Femur (tissue), 1 donor: Measurements from ENCODE around the gene TGIF2.
"Not testable (repeated sequence)": the region's sequence is repeated elsewhere in the genome, so short reads cannot be mapped to it uniquely, and the experiment has no call there.

ENCODE experiments used
- DNase-seq: peaks from one replicate; pipeline ENCODE4 v3.0.0-alpha.2; 2017

The TGIF2 gene

GRCh38 chr20:36579996-36580545 lies 6.7 kb downstream of the TGIF2 start:
- no peak for DNase-seq

GRCh38 chr20:36582322-36582721 lies 8.9 kb downstream of the TGIF2 start:
- DNase-seq = no peak

- DNase-seq = no peak
These were observed 9.4 kb downstream of the TGIF2 start for GRCh38 chr20:36582821-36583220.

GRCh38 chr20:36584018-36584481 lies 10.7 kb downstream of the TGIF2 start:
- DNase-seq = no peak

- no peak for DNase-seq
These were observed 12.2 kb downstream of the TGIF2 start for GRCh38 chr20:36585410-36586125.

- no peak for DNase-seq
These were observed 14.1 kb downstream of the TGIF2 start for GRCh38 chr20:36587388-36588070.

GRCh38 chr20:36591281-36591680 lies 17.9 kb downstream of the TGIF2 start:
- peak; percentile 36 for DNase-seq

- DNase-seq = no peak
These were observed 18.7 kb downstream of the TGIF2 start for GRCh38 chr20:36591854-36592641.

- no peak for DNase-seq
These were observed 20.0 kb downstream of the TGIF2 start for GRCh38 chr20:36593347-36593929.

- DNase-seq = no peak
These were observed 26.5 kb downstream of the TGIF2 start for GRCh38 chr20:36599912-36600345.

- DNase-seq = no peak
These were observed 28.1 kb downstream of the TGIF2 start for GRCh38 chr20:36601540-36601939.

- peak; percentile 56 for DNase-seq
These were observed 31.6 kb downstream of the TGIF2 start for GRCh38 chr20:36604952-36605398.

GRCh38 chr20:36605399-36606157 lies 32.2 kb downstream of the TGIF2 start, which contains the start of gene RAB5IF:
Gene RAB5IF (plus strand): TSS chr20:36605779. CDS start chr20:36605952, 173 bp downstream.
- peak; percentile 100 for DNase-seq

GRCh38 chr20:36606158-36607066 lies 33.0 kb downstream of the TGIF2 start:
- no peak for DNase-seq

- DNase-seq = no peak
These were observed 34.4 kb downstream of the TGIF2 start for GRCh38 chr20:36607586-36608387.

GRCh38 chr20:36608388-36608728 lies 35.0 kb downstream of the TGIF2 start:
- not testable (repeated sequence) for DNase-seq

GRCh38 chr20:36611625-36612024 lies 38.2 kb downstream of the TGIF2 start:
- no peak for DNase-seq

- no peak for DNase-seq
These were observed 40.6 kb downstream of the TGIF2 start for GRCh38 chr20:36613974-36614373.

GRCh38 chr20:36614781-36615557 lies 41.6 kb downstream of the TGIF2 start:
- DNase-seq = no peak
